ENCODE results near the gene PSMF1. TPM values are rescaled to one million over a fixed set of nuclear protein-coding genes. Genes with fewer than 3 reads are reported as not detected.

PSMF1 gene
- total RNA-seq, 4 donors from 2014 or later, result 65.4 to 91.5 (median 73.4) TPM

- intact Hi-C loops (cut with DNase I), result no loop called here
- no peak for DNase-seq (ENCODE audit: extremely low spot score)
- WGBS, result 62% methylated on average over 5 of the region's 5 CpGs
Measured at GRCh38 chr20:1204113-1204512, 85.7 kb downstream of the PSMF1 start.

GRCh38 chr20:1204576-1204975 lies 86.2 kb downstream of the PSMF1 start:
- WGBS, result 69% methylated on average over 2 of the region's 2 CpGs
- no peak overlapping the region for H3K27ac ChIP-seq (replicated peaks in 1 of 4)

More at GRCh38 chr20:1204113-1204512, 85.7 kb downstream of the PSMF1 start:
- peaks cover 0 to 13% (median 0%) of the 10 kb centered on the region in 4 donors for H3K27me3 ChIP-seq
- no peak overlapping the region for H3K4me3 ChIP-seq
- H3K36me3 ChIP-seq, result no peaks in the 10 kb centered on the region
- H3K27ac ChIP-seq (replicated peaks in 1 of 4), result no peak overlapping the region
- H3K4me1 ChIP-seq, result no peaks in the 10 kb centered on the region
- H3K9me3 ChIP-seq, result no peaks in the 10 kb centered on the region
- TF ChIP-seq POLR2A (IDR thresholded peaks at IDR 0.05; ENCODE audit: low read depth) (no peak), CTCF (IDR thresholded peaks at IDR 0.05) (no peak), POLR2AphosphoS5 (IDR thresholded peaks at IDR 0.05) (no peak), EP300 (IDR thresholded peaks at IDR 0.05) (no peak)

GRCh38 chr20:1205802-1206201 lies 87.4 kb downstream of the PSMF1 start:
- Histone ChIP-seq H3K4me3 (no peak overlapping the region), H3K9me3 (no peaks in the 10 kb centered on the region), H3K4me1 (no peaks in the 10 kb centered on the region), H3K27ac (replicated peaks in 1 of 4) (no peak overlapping the region), H3K27me3 (peaks cover 0 to 22% (median 0%) of the 10 kb centered on the region in 4 donors), H3K36me3 (no peaks in the 10 kb centered on the region)
- WGBS, result 91% methylated on average over 8 of the region's 8 CpGs
- no peak for TF ChIP-seq CTCF (IDR thresholded peaks at IDR 0.05)
- no peak for TF ChIP-seq POLR2AphosphoS5 (IDR thresholded peaks at IDR 0.05)
- TF ChIP-seq POLR2A (IDR thresholded peaks at IDR 0.05; ENCODE audit: low read depth), result no peak
- TF ChIP-seq EP300 (IDR thresholded peaks at IDR 0.05), result no peak
- peak; percentile 45 for DNase-seq (ENCODE audit: extremely low spot score)
- intact Hi-C loops (cut with DNase I), result no loop called here

More at GRCh38 chr20:1204576-1204975, 86.2 kb downstream of the PSMF1 start:
- Histone ChIP-seq H3K4me3 (no peak overlapping the region), H3K36me3 (no peaks in the 10 kb centered on the region), H3K9me3 (no peaks in the 10 kb centered on the region), H3K27me3 (peaks cover 0 to 18% (median 0%) of the 10 kb centered on the region in 4 donors), H3K4me1 (no peaks in the 10 kb centered on the region)
- TF ChIP-seq POLR2AphosphoS5 (IDR thresholded peaks at IDR 0.05) (no peak), CTCF (IDR thresholded peaks at IDR 0.05) (no peak), EP300 (IDR thresholded peaks at IDR 0.05) (no peak), POLR2A (IDR thresholded peaks at IDR 0.05; ENCODE audit: low read depth) (no peak)
- intact Hi-C loops (cut with DNase I), result no loop called here
- DNase-seq (ENCODE audit: extremely low spot score), result no peak

GRCh38 chr20:1206366-1207148 lies 88.2 kb downstream of the PSMF1 start:
- H3K27me3 ChIP-seq, result peaks cover 0 to 22% (median 0%) of the 10 kb centered on the region in 4 donors
- no peak overlapping the region for H3K27ac ChIP-seq (replicated peaks in 1 of 4)
- intact Hi-C loops (cut with DNase I), result no loop called here
- TF ChIP-seq CTCF (IDR thresholded peaks at IDR 0.05), result no peak
- TF ChIP-seq POLR2AphosphoS5 (IDR thresholded peaks at IDR 0.05), result no peak
- no peak for TF ChIP-seq EP300 (IDR thresholded peaks at IDR 0.05)
- no peak for TF ChIP-seq POLR2A (IDR thresholded peaks at IDR 0.05; ENCODE audit: low read depth)
- no peak overlapping the region for H3K4me3 ChIP-seq
- H3K9me3 ChIP-seq, result no peaks in the 10 kb centered on the region
- no peaks in the 10 kb centered on the region for H3K4me1 ChIP-seq
- no peaks in the 10 kb centered on the region for H3K36me3 ChIP-seq
- 72% methylated on average over 16 of the region's 19 CpGs for WGBS
- DNase-seq (ENCODE audit: extremely low spot score), result peak; percentile 57
